SH-SY5Y (cell line): ENCODE results near the gene DNER.

Experiments
- GATA2 ChIP-seq: IDR thresholded peaks from 2 replicates; pipeline ENCODE4 v1.6.1; 2011; ENCODE audit warnings: mild to moderate bottlenecking, low read depth, low read length
- GATA3 ChIP-seq: IDR thresholded peaks from 2 replicates; pipeline ENCODE4 v1.6.1; 2011; ENCODE audit warnings: low read depth, mild to moderate bottlenecking, low read length, moderate library complexity

Gene DNER

GRCh38 chr2:229419158-229419557 lies 295.2 kb downstream of the DNER start:
- TF ChIP-seq GATA2 (no peak), GATA3 (no peak)

- TF ChIP-seq GATA3 (no peak), GATA2 (no peak)
These were observed 296.4 kb downstream of the DNER start for GRCh38 chr2:229417916-229418315.

GRCh38 chr2:229417176-229417575 lies 297.2 kb downstream of the DNER start:
- TF ChIP-seq GATA2 (no peak), GATA3 (no peak)

GRCh38 chr2:229416116-229416694 lies 298.1 kb downstream of the DNER start:
- TF ChIP-seq GATA2 (no peak), GATA3 (no peak)

- no peak for TF ChIP-seq GATA2
These were observed 299.7 kb downstream of the DNER start for GRCh38 chr2:229414631-229415030.

GRCh38 chr2:229412686-229413085 lies 301.7 kb downstream of the DNER start:
- TF ChIP-seq GATA3 (no peak), GATA2 (no peak)

- TF ChIP-seq GATA2 (no peak), GATA3 (no peak)
These were observed 303.4 kb downstream of the DNER start for GRCh38 chr2:229410946-229411345.

- TF ChIP-seq GATA3, result no peak
- TF ChIP-seq GATA2, result no peak
These were observed 304.1 kb downstream of the DNER start for GRCh38 chr2:229410264-229410663.

GRCh38 chr2:229409751-229410181 lies 304.6 kb downstream of the DNER start:
- no peak for TF ChIP-seq GATA3
- TF ChIP-seq GATA2, result no peak

GRCh38 chr2:229408962-229409361 lies 305.4 kb downstream of the DNER start:
- TF ChIP-seq GATA2, result no peak
- no peak for TF ChIP-seq GATA3

GRCh38 chr2:229408356-229408755 lies 306.0 kb downstream of the DNER start:
- TF ChIP-seq GATA2, result no peak
- no peak for TF ChIP-seq GATA3

GRCh38 chr2:229407170-229407569 lies 307.2 kb downstream of the DNER start:
- TF ChIP-seq GATA2, result no peak
- no peak for TF ChIP-seq GATA3

- no peak for TF ChIP-seq GATA2
- no peak for TF ChIP-seq GATA3
These were observed 308.6 kb downstream of the DNER start for GRCh38 chr2:229405796-229406195.

GRCh38 chr2:229403296-229403695 lies 311.1 kb downstream of the DNER start:
- TF ChIP-seq GATA2 (no peak), GATA3 (no peak)

- TF ChIP-seq GATA3, result no peak
- no peak for TF ChIP-seq GATA2
These were observed 313.0 kb downstream of the DNER start for GRCh38 chr2:229401171-229401865.
